HG02943 (cell line): ENCODE measurements around the gene ARHGAP42.

ENCODE experiments used
- ATAC-seq: cut with Tn5 transposase; IDR thresholded peaks from one replicate; pipeline ENCODE4 v1.9.1; 2021; ENCODE audit warnings: mild to moderate bottlenecking, low read depth, moderate library complexity; ENCODE audit not compliant: unreplicated experiment

Gene ARHGAP42

DNA sequence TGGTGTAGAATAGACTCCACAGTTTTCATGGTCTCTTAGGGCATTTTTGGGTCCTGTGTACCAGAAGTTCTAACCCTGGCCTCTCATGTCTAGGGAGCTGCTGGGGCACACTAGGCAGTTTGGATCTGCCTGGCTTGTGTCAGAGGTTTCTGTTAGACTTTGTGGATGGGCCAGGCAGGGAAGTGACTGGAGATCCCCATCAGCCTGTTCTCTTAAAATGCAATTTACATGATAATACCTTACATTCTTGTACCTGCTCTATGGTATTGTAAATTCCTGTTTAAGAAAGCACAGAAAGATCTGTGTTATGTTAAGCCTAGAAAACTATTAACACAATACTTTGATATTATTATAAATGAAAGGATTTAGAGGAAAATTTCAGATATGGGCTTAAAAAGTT is 104.0 kb downstream of the ARHGAP42 start:
- no peak for ATAC-seq

- ATAC-seq: no peak
Observed at GRCh38 chr11:100791860-100792259, 104.8 kb downstream of the ARHGAP42 start.

GRCh38 chr11:100793525-100793924 is 106.4 kb downstream of the ARHGAP42 start:
- no peak for ATAC-seq

GRCh38 chr11:100794446-100794845 is 107.4 kb downstream of the ARHGAP42 start:
- ATAC-seq: no peak

DNA sequence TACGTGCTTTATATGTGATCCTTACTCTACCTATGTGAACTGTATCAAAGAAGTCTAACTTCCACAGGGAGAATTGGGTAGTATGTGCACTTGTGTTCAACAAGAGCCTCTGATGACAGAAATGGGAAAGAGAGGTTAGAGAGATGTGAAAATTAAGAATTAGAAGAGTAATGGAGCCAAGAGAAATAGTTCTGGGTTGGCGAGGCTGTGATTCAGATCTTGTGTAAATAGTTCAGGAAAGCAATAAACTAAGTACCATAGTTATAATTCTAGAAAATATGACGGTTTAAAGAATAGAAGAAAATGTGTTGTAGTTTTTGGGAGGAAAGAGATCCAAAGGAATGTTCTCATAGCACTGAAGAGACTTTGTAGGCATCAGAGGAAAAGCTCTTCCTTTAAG is 112.4 kb downstream of the ARHGAP42 start:
- no peak for ATAC-seq

DNA sequence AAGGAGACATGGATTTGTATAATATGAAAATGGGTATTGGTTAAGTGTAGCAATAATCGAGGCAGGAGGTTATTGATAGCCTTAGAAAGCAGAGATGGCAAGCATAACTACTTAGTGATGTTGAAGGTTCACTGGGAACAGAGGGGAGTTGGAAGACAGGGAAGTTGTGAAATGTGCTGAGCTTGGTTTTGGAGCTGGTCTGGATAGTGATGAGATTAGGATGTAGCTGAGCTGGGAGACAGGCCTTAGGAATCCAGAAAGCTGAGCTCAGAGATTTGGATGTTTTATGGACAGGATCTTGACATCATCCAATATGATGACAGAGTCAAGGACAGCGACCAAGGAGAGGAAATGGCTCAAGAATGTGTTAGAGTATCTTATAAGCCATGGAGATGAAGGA is 113.1 kb downstream of the ARHGAP42 start:
- ATAC-seq: no peak

GRCh38 chr11:100801225-100801999 is 114.3 kb downstream of the ARHGAP42 start:
- ATAC-seq: no peak

GRCh38 chr11:100805506-100806199 is 118.6 kb downstream of the ARHGAP42 start:
- no peak for ATAC-seq

GRCh38 chr11:100806296-100806695 is 119.2 kb downstream of the ARHGAP42 start:
- no peak for ATAC-seq

DNA sequence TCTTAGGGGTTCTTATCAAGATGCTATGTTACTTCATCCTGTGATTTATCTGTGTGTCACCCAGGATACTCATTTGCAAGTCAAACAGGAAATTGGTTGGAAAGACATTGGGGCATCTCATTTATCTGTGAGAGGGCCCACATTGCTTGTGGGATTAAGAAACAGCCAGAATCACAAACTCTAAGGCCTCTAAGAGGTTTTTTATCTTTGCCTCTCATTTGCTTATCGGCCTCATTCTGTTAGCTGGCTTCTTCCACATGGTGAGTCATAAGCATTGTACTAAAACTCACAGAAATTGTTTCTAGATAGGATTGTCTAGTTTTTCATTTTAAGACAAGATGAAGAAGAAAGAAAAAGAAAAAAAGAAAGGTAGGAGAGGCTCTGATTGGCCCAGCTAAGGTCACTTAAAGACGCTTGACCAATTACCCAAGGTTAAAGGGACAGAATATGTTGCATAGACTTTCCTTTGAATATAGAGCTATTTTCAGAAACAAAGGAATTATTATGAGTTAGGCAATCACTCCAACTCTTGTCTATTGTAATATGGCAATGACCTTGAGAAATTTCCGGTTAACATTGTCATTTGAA is 121.9 kb downstream of the ARHGAP42 start:
- no peak for ATAC-seq

DNA sequence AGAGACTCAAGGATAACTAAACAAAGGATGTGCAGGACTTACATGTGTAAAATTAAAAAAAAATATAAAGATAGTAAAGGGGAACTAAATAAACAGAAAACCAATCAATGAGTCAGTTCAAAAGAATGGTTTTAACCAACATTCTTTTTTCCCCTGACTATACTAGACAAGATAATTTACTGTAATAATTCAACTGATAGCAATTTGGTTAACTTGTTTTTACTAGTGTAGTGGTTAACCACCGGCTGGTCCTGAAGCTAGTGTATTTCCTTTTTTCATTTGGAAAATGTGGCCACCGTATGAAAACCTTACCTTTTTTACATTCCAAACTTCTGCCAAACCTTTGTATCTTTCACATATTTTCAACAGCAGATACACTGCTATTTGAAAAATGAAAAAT is 123.1 kb downstream of the ARHGAP42 start:
- no peak for ATAC-seq

GRCh38 chr11:100810666-100811065 is 123.6 kb downstream of the ARHGAP42 start:
- no peak for ATAC-seq

GRCh38 chr11:100812517-100812916 is 125.4 kb downstream of the ARHGAP42 start:
- ATAC-seq: no peak

GRCh38 chr11:100815787-100816330 is 128.8 kb downstream of the ARHGAP42 start:
- no peak for ATAC-seq

GRCh38 chr11:100816823-100817222 is 129.7 kb downstream of the ARHGAP42 start:
- ATAC-seq: no peak

GRCh38 chr11:100817620-100818019 is 130.5 kb downstream of the ARHGAP42 start:
- ATAC-seq: no peak

GRCh38 chr11:100820621-100821020 is 133.5 kb downstream of the ARHGAP42 start:
- no peak for ATAC-seq

- ATAC-seq: no peak
Observed at GRCh38 chr11:100821198-100821597, 134.1 kb downstream of the ARHGAP42 start.

- no peak for ATAC-seq
Observed at GRCh38 chr11:100823360-100823759, 136.3 kb downstream of the ARHGAP42 start.

DNA sequence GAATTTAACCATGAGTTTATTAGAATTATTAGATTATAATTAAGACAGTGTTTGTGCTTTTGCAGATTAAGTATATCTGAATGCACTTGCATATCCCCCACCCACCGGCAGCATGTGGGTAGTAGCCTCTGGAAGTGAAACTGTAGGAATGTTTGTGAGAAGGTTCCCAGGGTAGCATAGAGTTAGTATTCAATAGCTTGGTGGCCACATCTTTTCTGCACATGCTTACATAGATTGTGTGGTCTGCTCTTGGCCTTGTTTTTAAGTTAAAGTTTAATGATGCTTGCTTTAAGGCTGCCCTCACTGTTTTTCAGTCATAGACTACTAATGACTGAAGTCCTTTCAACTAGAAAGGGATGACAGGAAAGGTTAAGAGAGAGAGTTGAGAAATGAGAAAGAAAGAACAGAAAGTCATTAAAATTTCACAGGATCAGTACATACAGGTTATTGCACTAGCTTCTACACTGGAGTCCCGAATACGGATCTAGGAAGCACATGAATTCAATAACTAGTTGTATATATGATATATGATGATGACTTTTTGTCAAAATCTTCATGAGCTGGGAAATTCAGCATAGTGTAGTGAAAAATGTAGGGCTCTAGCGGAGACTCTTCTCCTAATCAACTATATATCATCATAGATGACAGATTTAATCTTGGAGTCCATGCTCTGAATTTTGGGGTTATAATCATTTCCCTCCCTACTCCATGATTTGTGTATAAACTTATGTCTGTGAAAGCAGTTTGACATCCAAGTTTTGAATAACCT is 137.1 kb downstream of the ARHGAP42 start:
- ATAC-seq: no peak

DNA sequence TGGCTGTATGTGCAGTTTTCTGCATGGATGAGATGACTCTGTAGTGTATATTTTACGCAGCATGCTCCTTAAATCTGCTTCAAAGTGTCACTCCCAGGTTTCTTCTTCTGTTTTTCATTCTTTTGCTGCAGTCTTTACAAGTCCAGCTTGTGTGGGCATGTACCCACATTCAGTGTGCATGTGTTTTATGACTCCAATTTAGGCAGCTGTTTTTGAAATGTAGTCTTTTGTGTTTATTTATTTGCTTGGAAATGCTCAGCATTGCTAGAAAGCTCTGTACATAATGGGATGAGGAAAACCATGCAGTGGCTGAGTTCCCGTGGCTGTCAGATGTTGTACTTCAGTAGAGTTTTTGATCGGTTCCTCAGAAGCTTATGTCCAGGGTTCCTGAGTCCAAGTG is 138.5 kb downstream of the ARHGAP42 start:
- ATAC-seq: no peak
